Skin epidermis (tissue), 12 donors: Measurements from ENCODE around the gene DNAJB8.

Source experiments
- H3K27ac ChIP-seq, 21 experiments: fragments of 200-600 bp; sonication (generic) in 11 of 21; one replicate each; pipeline ENCODE4 v1.5.0; 2020; ENCODE audit warnings: mild to moderate bottlenecking in 3 of 21, inconsistent platforms in 2 of 21, moderate library complexity in 2 of 21
- H3K4me3 ChIP-seq, 7 experiments: fragments of 200-600 bp; sonication (generic) in 2 of 7; one replicate each; pipeline ENCODE4 v1.5.0; 2020; ENCODE audit warnings: inconsistent platforms in 2 of 7, mild to moderate bottlenecking in 2 of 7, moderate library complexity in 1 of 7

Gene DNAJB8

DNA sequence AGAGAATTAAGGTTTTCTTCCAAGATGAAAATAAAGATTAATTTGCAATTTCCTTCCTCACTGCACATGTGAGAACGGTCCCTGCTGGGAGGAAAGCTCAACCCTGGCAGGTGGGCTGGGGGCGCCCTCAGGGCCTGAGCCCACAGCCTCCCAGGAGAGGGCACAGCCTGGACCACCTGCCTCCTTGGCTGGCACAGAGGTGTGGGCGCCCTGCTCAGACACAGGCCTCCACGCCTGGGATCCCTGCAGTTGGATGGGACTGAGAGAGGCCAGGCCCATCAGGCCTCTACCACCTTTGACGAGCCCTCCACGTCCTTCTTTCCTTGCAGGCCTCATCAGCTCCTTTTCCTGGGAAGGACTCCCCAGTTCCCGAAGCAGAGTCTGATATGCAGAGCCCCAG, 46.4 kb downstream of the DNAJB8 start:
- no peak overlapping the region for H3K27ac ChIP-seq
- H3K4me3 ChIP-seq: no peak overlapping the region

DNA sequence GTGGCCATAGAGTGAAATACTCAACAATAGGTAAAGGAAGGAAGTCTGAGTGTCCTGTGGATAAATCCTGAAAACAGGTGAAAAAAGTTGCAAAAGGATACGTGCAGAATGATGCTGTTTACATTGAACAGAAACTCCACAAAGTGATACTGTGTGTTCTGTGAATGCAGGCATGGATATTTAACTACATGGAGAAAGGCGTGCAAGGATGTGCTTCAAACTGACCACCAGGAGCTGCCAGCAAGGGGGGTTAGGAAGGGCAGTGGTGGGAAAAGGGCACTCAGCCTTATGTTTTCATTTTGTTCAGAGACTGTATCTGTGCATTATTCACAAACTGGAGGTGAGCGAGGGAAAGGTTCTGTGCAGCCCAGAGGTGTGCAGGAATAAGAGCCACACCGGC, 47.4 kb downstream of the DNAJB8 start:
- no peak overlapping the region for H3K4me3 ChIP-seq
- H3K27ac ChIP-seq: no peak overlapping the region

DNA sequence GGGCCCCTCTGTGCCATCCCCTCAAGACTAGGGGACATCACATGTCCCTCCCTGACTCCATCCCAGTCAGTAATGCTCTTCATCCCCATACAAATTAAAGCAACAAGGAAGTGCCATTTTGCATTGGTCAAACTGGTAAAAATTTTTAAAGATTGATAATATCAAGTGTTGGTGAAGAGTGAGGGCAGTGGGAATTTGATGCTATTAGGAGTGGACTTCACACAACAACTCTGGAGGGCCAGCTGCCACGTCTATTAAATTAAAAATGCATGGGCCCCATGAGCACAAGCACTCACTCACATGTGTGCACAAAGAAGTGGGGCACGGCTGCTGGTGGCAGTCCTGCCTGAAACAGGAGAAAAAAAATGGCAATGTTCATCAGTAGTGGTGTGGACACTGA, 47.8 kb downstream of the DNAJB8 start:
- H3K4me3 ChIP-seq: no peak overlapping the region
- H3K27ac ChIP-seq: no peak overlapping the region

DNA sequence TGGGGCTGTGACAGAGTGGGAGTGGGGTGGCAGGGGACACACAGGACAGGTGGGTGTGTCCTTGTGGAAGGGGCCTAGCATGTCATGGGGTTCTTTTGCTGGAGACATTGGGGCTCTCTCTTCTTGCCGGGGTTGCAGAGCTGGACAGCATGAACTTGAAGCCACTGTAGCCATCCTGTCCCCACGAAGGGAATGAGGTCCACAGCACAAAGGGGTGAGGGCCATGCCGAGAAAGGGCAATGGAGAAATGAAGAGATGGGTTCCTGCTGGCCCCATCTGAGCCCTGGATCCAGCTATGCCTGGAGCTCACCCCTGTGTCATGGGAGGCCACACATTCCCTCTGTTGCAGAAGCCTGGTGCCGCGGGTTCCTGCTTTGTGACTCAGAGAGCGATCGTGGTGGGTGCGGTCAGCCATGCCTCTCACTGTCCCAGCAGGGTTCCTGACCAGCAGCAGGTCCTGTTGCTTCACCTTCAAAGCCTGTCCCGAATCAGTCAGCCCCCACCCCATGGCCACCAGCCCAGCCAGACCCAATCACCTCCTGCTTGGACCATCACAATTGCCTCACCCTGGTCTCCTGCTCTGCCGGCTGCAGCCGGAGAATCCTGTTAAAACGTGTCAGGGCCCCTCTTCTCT, 50.0 kb downstream of the DNAJB8 start:
- no peak overlapping the region for H3K4me3 ChIP-seq

DNA sequence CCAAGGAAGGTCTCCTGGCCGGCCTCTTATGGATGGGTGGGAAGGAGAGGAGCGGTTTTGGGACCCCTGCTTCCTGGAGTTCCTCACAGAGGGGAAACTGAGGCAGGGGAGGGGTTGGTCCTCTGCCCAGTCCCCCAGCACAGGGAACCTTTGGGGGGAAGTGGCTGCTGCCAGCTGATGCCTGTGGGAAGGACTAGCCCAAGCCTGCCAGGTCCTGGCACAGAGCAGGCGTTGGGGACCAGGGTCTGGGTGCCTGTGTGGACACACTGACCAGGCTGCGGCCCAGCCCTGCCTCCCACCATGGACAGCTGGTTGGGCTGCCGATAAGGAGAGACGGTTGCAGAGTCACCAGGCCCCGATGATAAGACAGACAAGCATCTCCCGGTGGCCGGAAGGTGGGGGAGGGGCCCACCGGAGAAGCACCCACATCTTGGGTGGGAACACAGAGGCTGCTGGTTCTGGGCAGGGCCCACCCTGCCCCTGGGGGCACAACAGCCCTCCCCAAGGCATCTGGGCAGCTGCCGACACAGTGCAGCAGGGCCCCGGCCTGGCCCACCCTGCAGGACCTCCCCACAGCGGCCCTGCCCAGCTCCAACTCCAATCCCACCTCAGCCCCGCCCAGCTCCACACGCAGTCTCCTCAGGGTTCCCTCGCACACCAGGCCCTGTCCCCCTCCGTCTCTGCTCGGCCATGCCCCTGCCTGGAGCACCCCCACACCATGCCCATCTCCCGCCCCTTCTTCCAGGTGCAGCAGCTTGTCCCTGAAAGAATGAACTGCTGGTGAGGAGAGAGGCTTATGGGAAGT, 50.7 kb downstream of the DNAJB8 start:
- H3K4me3 ChIP-seq: no peak overlapping the region
- no peak overlapping the region for H3K27ac ChIP-seq

More for the DNA sequence above, 50.0 kb downstream of the DNAJB8 start:
- peak overlapping the region in 1 of 21 experiments; percentile 5 for H3K27ac ChIP-seq

DNA sequence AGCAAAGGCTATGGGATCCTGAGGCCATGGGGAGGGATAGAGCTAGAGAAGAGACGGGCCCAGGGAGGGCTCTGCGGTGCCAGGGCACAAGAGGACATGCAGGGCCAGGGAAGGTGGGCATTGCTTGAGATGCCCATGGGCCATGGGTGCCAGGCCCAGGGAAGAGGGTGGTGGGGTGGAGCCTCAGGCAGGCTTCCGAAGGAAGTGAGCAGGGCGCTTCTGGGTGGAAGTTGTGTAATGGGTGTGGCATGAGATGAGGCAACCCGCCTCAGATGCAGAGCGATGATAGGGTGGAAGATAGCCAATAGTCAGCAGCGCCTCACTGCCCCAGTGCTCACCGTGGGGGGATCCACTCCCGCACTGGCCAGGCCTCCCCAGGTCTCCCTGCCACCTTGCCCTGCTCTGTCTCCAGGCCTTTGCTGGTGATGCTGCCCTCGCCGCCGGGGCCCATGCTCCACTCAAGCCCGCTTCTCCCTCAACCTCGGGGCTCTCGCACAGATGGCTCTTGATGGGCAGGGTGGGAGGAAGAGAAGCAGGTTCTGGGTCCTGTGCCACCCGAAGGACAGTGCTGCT, 51.4 kb downstream of the DNAJB8 start:
- no peak overlapping the region for H3K4me3 ChIP-seq
- no peak overlapping the region for H3K27ac ChIP-seq

DNA sequence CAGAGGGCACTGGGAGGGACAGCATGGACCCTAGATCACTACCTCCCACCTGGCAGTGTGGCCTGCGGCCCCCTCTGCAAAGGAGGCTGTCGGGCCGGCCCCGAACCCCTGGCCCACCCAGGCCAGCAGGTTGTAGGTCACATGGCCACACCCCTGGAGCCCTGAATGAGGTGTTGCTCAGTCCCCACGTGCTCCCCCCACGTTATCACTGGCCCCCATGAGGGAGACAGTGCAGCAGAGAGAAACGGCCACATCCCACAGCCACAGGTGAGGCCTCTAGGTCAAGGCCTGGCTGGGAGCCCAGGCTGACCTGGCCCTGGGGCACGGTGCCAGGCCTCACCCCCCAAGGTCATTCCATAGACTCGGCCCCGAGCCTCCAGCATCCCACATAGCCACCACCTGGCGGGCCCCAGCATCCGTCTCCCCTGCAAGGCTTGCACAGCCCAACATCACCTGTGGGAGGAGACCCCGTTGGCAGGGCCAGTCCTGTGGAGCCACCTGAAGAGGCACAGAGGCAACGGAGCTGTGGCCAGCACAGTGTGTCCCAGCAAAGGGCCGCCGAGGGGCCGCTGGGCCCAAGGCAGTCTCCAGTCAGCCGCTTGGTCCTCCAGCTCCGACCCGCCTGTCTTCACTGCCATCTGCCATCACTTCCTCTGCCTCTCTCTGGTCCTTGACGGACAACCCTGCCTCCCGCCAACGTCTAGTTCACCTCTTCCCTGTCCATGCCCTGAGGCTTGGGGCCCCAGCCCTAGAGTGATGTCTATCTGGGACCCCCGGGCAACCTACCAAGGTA, 53.1 kb downstream of the DNAJB8 start:
- no peak overlapping the region for H3K27ac ChIP-seq
- no peak overlapping the region for H3K4me3 ChIP-seq

DNA sequence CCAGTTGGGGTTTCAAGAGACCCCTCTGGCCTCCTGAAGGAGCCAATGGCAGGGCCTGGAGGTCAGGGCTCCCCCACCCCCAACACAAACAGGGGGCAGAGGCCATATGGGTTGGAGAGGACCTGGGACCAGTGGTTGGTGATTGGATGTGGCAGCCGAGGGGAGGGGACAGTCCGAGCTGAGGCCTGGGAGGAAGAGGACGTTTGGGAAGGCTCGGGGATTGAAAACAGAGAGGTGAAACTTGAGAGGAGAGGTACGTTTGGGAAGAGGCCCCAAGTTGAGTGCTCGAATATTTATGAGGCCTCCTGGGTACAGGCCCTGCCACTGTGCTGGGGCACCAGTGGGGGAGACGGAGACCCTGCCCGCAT, 53.7 kb downstream of the DNAJB8 start:
- H3K4me3 ChIP-seq: no peak overlapping the region
- H3K27ac ChIP-seq: no peak overlapping the region
